H1 (cell line): ENCODE results near the gene LCA5L. TPM values are rescaled to one million over a fixed set of nuclear protein-coding genes. Genes with fewer than 3 reads are reported as not detected.

Experiments used
- CHD2 ChIP-seq: IDR thresholded peaks from 2 replicates; pipeline ENCODE4 v1.6.1; 2012; ENCODE audit warnings: low read length, improper control_type of control experiment
- JUND ChIP-seq: IDR thresholded peaks from 2 replicates; pipeline ENCODE4 v1.6.1; 2011; ENCODE audit warnings: mild to moderate bottlenecking, improper control_type of control experiment, low read length
- RAD21 ChIP-seq, 2 experiments: IDR thresholded peaks in 1 of 2; conservative IDR thresholded peaks in 1 of 2; 2 replicates each; pipeline ENCODE4 v1.6.1; 2011; ENCODE audit warnings: low read depth in 2 of 2, low read length in 2 of 2, improper control_type of control experiment in 1 of 2, inconsistent platforms in 1 of 2, mild to moderate bottlenecking in 1 of 2, moderate library complexity in 1 of 2
- TEAD4 ChIP-seq: IDR thresholded peaks from 2 replicates; pipeline ENCODE4 v1.6.1; 2012; ENCODE audit warnings: low read depth, low read length, inconsistent platforms, mixed read lengths
- polyA plus RNA-seq, 7 experiments: library from polyadenylated mRNA; depleted of rRNA in 3 of 7; stranded (reverse) in 5 of 7; unstranded in 2 of 7; fragments of >200 nt in 5 of 7; fragments of 200-250 nt in 2 of 7; gene quantifications; 1 replicate in 5 of 7; 2 replicates in 1 of 7; 4 replicates in 1 of 7; pipeline versions ENCODE4 v1.2.1 to v1.2.3, GENCODE V29; 2011 to 2013; ENCODE audit warnings: missing spikeins in 2 of 7, mixed read lengths in 2 of 7
- total RNA-seq: library from RNA; stranded (reverse); fragmentation: NEBNext Ultra II Directional; extraction: Animal tissue kit (Norgen Biotek cat#: 25700); gene quantifications from 2 replicates; pipeline ENCODE4 v1.2.1, GENCODE V29; 2021
- TF ChIP-seq, protein P1 (sequence below): fragments of 300-600 bp; sonication (generic); IDR thresholded peaks from 2 replicates; pipeline ENCODE4 v1.7.1; 2012; ENCODE audit warnings: low read length, moderate library complexity, mild to moderate bottlenecking, inconsistent platforms; ENCODE audit not compliant: insufficient replicate concordance
- TF ChIP-seq, protein P2 (sequence below): IDR thresholded peaks from 2 replicates; pipeline ENCODE4 v1.6.1; 2012; ENCODE audit warnings: inconsistent platforms
- TF ChIP-seq, protein P3 (sequence below), 3 experiments: IDR thresholded peaks; 1 replicate in 2 of 3; 2 replicates in 1 of 3; pipeline versions ENCODE4 v1.5.1 to v1.6.1; 2011; ENCODE audit warnings: low read length in 3 of 3, mild to moderate bottlenecking in 3 of 3, inconsistent platforms in 2 of 3, low read depth in 1 of 3, moderate library complexity in 1 of 3; ENCODE audit not compliant: insufficient read depth in 1 of 3; ENCODE audit errors: control extremely low read depth in 1 of 3

The LCA5L gene
- total and polyA plus RNA-seq, 2 of the 8 experiments (the other 6 are each of a cell fraction or from before 2014, with no cell fraction given), result 0.11 to 0.84 TPM

DNA sequence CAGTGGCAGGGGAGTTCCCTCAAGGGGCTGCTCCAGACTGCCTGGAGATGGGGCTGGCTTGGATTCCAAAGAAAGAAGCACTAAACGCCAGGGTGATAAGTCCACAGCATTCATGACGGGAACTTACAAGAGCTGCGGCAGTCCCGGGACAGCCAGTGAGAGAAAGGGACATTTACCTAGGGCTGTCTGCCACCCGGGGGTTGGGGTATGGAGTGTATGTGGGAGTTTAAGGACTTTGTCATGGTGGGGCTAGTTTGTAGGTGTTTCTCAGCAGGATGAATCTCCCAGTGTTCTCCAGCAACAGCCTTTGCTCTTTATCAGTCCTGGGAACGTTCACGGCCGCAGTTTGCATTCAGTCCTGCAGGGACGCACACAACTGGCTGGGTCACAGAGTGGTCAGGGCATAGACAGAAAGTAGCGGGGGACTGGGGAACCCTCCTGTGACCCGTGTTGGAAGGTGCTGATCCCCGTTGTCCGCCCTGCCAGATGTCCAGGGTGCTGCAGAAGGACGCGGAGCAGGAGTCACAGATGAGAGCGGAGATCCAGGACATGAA, 55.3 kb downstream of the LCA5L start (continued):
- TF ChIP-seq, protein P1, sequence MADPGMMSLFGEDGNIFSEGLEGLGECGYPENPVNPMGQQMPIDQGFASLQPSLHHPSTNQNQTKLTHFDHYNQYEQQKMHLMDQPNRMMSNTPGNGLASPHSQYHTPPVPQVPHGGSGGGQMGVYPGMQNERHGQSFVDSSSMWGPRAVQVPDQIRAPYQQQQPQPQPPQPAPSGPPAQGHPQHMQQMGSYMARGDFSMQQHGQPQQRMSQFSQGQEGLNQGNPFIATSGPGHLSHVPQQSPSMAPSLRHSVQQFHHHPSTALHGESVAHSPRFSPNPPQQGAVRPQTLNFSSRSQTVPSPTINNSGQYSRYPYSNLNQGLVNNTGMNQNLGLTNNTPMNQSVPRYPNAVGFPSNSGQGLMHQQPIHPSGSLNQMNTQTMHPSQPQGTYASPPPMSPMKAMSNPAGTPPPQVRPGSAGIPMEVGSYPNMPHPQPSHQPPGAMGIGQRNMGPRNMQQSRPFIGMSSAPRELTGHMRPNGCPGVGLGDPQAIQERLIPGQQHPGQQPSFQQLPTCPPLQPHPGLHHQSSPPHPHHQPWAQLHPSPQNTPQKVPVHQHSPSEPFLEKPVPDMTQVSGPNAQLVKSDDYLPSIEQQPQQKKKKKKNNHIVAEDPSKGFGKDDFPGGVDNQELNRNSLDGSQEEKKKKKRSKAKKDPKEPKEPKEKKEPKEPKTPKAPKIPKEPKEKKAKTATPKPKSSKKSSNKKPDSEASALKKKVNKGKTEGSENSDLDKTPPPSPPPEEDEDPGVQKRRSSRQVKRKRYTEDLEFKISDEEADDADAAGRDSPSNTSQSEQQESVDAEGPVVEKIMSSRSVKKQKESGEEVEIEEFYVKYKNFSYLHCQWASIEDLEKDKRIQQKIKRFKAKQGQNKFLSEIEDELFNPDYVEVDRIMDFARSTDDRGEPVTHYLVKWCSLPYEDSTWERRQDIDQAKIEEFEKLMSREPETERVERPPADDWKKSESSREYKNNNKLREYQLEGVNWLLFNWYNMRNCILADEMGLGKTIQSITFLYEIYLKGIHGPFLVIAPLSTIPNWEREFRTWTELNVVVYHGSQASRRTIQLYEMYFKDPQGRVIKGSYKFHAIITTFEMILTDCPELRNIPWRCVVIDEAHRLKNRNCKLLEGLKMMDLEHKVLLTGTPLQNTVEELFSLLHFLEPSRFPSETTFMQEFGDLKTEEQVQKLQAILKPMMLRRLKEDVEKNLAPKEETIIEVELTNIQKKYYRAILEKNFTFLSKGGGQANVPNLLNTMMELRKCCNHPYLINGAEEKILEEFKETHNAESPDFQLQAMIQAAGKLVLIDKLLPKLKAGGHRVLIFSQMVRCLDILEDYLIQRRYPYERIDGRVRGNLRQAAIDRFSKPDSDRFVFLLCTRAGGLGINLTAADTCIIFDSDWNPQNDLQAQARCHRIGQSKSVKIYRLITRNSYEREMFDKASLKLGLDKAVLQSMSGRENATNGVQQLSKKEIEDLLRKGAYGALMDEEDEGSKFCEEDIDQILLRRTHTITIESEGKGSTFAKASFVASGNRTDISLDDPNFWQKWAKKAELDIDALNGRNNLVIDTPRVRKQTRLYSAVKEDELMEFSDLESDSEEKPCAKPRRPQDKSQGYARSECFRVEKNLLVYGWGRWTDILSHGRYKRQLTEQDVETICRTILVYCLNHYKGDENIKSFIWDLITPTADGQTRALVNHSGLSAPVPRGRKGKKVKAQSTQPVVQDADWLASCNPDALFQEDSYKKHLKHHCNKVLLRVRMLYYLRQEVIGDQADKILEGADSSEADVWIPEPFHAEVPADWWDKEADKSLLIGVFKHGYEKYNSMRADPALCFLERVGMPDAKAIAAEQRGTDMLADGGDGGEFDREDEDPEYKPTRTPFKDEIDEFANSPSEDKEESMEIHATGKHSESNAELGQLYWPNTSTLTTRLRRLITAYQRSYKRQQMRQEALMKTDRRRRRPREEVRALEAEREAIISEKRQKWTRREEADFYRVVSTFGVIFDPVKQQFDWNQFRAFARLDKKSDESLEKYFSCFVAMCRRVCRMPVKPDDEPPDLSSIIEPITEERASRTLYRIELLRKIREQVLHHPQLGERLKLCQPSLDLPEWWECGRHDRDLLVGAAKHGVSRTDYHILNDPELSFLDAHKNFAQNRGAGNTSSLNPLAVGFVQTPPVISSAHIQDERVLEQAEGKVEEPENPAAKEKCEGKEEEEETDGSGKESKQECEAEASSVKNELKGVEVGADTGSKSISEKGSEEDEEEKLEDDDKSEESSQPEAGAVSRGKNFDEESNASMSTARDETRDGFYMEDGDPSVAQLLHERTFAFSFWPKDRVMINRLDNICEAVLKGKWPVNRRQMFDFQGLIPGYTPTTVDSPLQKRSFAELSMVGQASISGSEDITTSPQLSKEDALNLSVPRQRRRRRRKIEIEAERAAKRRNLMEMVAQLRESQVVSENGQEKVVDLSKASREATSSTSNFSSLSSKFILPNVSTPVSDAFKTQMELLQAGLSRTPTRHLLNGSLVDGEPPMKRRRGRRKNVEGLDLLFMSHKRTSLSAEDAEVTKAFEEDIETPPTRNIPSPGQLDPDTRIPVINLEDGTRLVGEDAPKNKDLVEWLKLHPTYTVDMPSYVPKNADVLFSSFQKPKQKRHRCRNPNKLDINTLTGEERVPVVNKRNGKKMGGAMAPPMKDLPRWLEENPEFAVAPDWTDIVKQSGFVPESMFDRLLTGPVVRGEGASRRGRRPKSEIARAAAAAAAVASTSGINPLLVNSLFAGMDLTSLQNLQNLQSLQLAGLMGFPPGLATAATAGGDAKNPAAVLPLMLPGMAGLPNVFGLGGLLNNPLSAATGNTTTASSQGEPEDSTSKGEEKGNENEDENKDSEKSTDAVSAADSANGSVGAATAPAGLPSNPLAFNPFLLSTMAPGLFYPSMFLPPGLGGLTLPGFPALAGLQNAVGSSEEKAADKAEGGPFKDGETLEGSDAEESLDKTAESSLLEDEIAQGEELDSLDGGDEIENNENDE, result no peak
- no peak for TF ChIP-seq JUND
- TF ChIP-seq RAD21 (IDR thresholded peaks at IDR 0.05 in 1 of 2, conservative IDR thresholded peaks at IDR 0.05 in 1 of 2; ENCODE audit: low read depth in 2 of 2, low read length in 2 of 2), result peak in 1 of 2 experiments; percentile 22; a peak in 1 of 4 replicates
- TF ChIP-seq, protein P2, sequence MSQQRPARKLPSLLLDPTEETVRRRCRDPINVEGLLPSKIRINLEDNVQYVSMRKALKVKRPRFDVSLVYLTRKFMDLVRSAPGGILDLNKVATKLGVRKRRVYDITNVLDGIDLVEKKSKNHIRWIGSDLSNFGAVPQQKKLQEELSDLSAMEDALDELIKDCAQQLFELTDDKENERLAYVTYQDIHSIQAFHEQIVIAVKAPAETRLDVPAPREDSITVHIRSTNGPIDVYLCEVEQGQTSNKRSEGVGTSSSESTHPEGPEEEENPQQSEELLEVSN, result no peak
- no peak for TF ChIP-seq TEAD4
- no peak for TF ChIP-seq CHD2
- TF ChIP-seq, protein P3, sequence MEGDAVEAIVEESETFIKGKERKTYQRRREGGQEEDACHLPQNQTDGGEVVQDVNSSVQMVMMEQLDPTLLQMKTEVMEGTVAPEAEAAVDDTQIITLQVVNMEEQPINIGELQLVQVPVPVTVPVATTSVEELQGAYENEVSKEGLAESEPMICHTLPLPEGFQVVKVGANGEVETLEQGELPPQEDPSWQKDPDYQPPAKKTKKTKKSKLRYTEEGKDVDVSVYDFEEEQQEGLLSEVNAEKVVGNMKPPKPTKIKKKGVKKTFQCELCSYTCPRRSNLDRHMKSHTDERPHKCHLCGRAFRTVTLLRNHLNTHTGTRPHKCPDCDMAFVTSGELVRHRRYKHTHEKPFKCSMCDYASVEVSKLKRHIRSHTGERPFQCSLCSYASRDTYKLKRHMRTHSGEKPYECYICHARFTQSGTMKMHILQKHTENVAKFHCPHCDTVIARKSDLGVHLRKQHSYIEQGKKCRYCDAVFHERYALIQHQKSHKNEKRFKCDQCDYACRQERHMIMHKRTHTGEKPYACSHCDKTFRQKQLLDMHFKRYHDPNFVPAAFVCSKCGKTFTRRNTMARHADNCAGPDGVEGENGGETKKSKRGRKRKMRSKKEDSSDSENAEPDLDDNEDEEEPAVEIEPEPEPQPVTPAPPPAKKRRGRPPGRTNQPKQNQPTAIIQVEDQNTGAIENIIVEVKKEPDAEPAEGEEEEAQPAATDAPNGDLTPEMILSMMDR (IDR thresholded peaks at IDR 0.05; ENCODE audit: control extremely low read depth in 1 of 3, insufficient read depth in 1 of 3, low read depth in 1 of 3, low read length in 3 of 3), result peak in 2 of 3 experiments; percentile 41 to 42; a peak in 2 of 4 replicates
- TF ChIP-seq, all 59 proteins: peak for 2
